KG1 (cell line): Measurements from ENCODE around the gene PODN.

Experiments
- DNase-seq: peaks from one replicate; lab custom pipeline; 2025; lab: John Stamatoyannopoulos, UW

Gene PODN

DNA sequence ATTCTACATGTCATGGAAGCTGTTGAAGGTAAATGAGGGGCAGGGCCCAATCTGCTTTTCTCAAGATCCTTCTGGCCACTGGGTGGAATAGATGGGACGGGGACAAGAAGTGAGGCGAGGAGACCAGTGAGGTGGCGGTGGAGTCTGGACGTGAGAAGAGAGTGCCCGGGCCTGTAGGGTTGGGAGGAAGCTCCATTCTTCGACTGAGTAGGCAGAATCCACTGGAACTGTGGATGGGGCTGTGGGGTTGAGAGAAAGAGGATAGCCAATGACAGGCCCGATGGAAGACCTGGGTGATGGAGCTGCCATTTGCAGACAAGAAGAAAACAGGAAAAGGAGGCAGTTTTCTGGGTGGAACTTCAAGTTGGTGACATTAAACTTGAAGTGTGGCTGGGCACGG, 70.2 kb downstream of the PODN start:
- DNase-seq, result no peak

DNA sequence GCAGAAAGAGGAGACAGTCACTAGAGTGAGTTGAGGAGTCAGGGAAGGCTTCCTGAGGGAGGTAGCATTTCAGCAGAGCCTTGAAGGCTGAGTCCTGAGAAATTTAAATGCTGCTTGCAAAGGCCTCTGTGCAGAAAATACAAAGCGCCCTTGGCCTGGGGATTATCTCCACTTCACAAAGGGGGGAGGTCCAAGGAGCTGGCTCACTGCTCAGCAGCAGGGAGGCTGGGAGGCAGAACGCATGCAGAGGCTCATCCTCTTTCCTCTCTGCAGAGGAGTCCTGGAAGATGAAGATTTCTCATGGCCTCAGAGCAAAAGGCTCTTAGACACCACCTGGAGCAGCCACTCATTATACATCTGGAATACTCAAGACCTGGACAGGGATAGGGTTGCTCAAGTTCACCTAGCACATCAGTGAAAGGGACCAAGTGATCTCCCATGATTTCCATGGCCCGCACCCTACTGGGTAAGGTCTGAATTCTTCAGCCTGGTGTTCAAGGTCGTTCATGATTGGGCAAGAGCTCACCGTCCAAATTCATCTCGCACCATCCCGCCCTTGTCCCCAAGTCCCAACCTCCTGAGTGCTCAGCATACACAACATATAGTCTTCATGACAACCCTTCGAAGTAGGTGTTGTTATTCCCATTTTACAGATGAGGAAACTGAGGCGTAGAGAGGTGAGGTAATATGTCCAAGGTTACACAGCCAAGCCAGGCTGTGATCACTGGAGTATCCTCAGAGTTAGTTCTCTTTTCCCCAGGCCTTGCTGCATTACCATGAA, 71.4 kb downstream of the PODN start:
- DNase-seq, result no peak

DNA sequence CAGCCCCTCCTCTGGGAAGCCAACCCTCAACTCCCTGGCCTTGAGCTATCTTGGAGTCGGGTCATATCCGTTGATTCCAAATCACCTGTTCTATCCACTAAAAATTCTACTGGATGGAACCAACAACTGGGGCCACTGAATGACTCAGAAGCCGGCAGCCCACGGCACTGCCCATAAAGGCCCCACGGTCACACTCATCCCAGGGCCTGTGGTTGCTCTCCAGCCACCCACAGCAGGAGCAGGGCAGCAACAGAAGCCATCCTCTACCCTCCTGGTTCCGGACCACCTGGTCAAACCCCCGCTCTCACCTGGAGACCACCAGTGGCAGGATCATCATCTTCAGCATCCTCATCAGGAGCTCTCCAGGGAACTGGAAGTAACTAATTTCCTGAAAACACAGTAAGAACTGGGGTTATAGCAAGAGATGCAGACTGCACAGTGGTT, 72.1 kb downstream of the PODN start:
- no peak for DNase-seq
